OCI-LY1 (cell line): ENCODE measurements around the gene RAB7A.

Source experiments
- CTCF ChIP-seq: fragments of 200-600 bp; sonication (generic), shearing (Covaris generic); IDR thresholded peaks from 2 replicates; pipeline ENCODE4 v1.5.1; 2017; ENCODE audit warnings: mild to moderate bottlenecking, antibody characterized with exemption, low read length, moderate library complexity, mixed read lengths
- EZH2 ChIP-seq: fragments of 200-600 bp; sonication (generic), shearing (Covaris generic); IDR thresholded peaks from 2 replicates; pipeline ENCODE4 v1.8.0; 2017; ENCODE audit warnings: borderline replicate concordance, mixed run types, mild to moderate bottlenecking, antibody characterized with exemption, low read length, moderate library complexity, mixed read lengths

- TF ChIP-seq CTCF, result no peak
- no peak for TF ChIP-seq EZH2
These were observed 49.3 kb downstream of the RAB7A start for GRCh38 chr3:128775241-128775640.
